Trophoblast cell (in vitro differentiated cells and primary cell): ENCODE results near the gene GAB2.

Experiments used
- DNase-seq, 2 donors: peaks; one replicate each; pipeline ENCODE4 v3.0.0-alpha.2; 2016
- H2AFZ ChIP-seq: 2 replicates; pipeline ENCODE4 v1.6.1; 2013; ENCODE audit warnings: low read length, moderate library complexity, mild to moderate bottlenecking; ENCODE audit not compliant: insufficient read depth, poor library complexity
- H2AK5ac ChIP-seq: 2 replicates; pipeline ENCODE4 v1.6.1; 2013; ENCODE audit warnings: mild to moderate bottlenecking, low read length
- H2BK120ac ChIP-seq: 2 replicates; pipeline ENCODE4 v1.6.1; 2013; ENCODE audit warnings: low read length, mild to moderate bottlenecking, moderate library complexity; ENCODE audit not compliant: insufficient read depth, poor library complexity
- H2BK12ac ChIP-seq: 2 replicates; pipeline ENCODE4 v1.6.1; 2013; ENCODE audit warnings: mild to moderate bottlenecking, low read length, moderate library complexity
- H2BK5ac ChIP-seq: 2 replicates; pipeline ENCODE4 v1.6.1; 2013; ENCODE audit warnings: low read length, low read depth, moderate library complexity, mild to moderate bottlenecking; ENCODE audit not compliant: poor library complexity
- H3K14ac ChIP-seq: 2 replicates; pipeline ENCODE4 v1.6.1; 2013; ENCODE audit warnings: mild to moderate bottlenecking, low read length
- H3K18ac ChIP-seq: 2 replicates; pipeline ENCODE4 v1.6.1; 2013; ENCODE audit warnings: mild to moderate bottlenecking, low read length
- H3K23ac ChIP-seq: 2 replicates; pipeline ENCODE4 v1.6.1; 2013; ENCODE audit warnings: low read length
- H3K27ac ChIP-seq: 2 replicates; pipeline ENCODE4 v1.5.1; 2013; ENCODE audit warnings: low read depth, mild to moderate bottlenecking, inconsistent platforms, low read length, moderate library complexity
- H3K27me3 ChIP-seq: 2 replicates; pipeline ENCODE4 v1.6.1; 2013; ENCODE audit warnings: inconsistent platforms, mild to moderate bottlenecking, low read length, moderate library complexity; ENCODE audit not compliant: insufficient read depth
- H3K36me3 ChIP-seq, 2 experiments: 1 replicate in 1 of 2; 2 replicates in 1 of 2; pipeline ENCODE4 v1.6.1; 2013; ENCODE audit warnings: low read length in 2 of 2, mild to moderate bottlenecking in 2 of 2, moderate library complexity in 1 of 2; ENCODE audit not compliant: insufficient read depth in 2 of 2, control insufficient read depth in 1 of 2
- H3K4ac ChIP-seq: 2 replicates; pipeline ENCODE4 v1.6.1; 2013; ENCODE audit warnings: low read depth, mild to moderate bottlenecking, low read length, moderate library complexity
- H3K4me1 ChIP-seq, 2 experiments: 1 replicate in 1 of 2; 2 replicates in 1 of 2; pipeline ENCODE4 v1.6.1; 2013; ENCODE audit warnings: low read length in 2 of 2, mild to moderate bottlenecking in 2 of 2, moderate library complexity in 1 of 2; ENCODE audit not compliant: insufficient read depth in 2 of 2, control insufficient read depth in 1 of 2
- H3K4me2 ChIP-seq: 2 replicates; pipeline ENCODE4 v1.6.1; 2013; ENCODE audit warnings: inconsistent platforms, mild to moderate bottlenecking, low read length, moderate library complexity
- H3K4me3 ChIP-seq: 2 replicates; pipeline ENCODE4 v1.5.1; 2013; ENCODE audit warnings: mild to moderate bottlenecking, low read depth, low read length, inconsistent platforms
- H3K79me1 ChIP-seq: one replicate; pipeline ENCODE4 v1.6.1; 2013; ENCODE audit warnings: low read length
- H3K79me2 ChIP-seq: 2 replicates; pipeline ENCODE4 v1.6.1; 2013; ENCODE audit warnings: low read length, mild to moderate bottlenecking; ENCODE audit not compliant: control insufficient read depth, insufficient read depth, poor library complexity
- H3K9ac ChIP-seq: 2 replicates; pipeline ENCODE4 v1.6.1; 2013; ENCODE audit warnings: mild to moderate bottlenecking, low read length
- H3K9me3 ChIP-seq: 2 replicates; pipeline ENCODE4 v1.6.1; 2013; ENCODE audit warnings: low read depth, mild to moderate bottlenecking, control low read depth, inconsistent platforms, low read length; ENCODE audit not compliant: insufficient read depth
- H4K12ac ChIP-seq: 2 replicates; pipeline ENCODE4 v1.6.1; 2013; ENCODE audit warnings: low read depth, mild to moderate bottlenecking, low read length, moderate library complexity
- H4K8ac ChIP-seq: 2 replicates; pipeline ENCODE4 v1.6.1; 2013; ENCODE audit warnings: low read depth, mild to moderate bottlenecking, low read length, moderate library complexity
- H4K91ac ChIP-seq: one replicate; pipeline ENCODE4 v1.6.1; 2013; ENCODE audit warnings: low read depth, mild to moderate bottlenecking, low read length, moderate library complexity
- WGBS: extraction: QIAGEN DNeasy Blood & Tissue Kit; methylation state at CpG from one replicate; pipeline ENCODE4 v1.1.7; 2013; ENCODE audit warnings: missing lambda C conversion rate; ENCODE audit not compliant: insufficient read length, insufficient coverage; ENCODE audit errors: extremely low coverage; 5-methylcytosine and 5-hydroxymethylcytosine counted together

The GAB2 gene

DNA sequence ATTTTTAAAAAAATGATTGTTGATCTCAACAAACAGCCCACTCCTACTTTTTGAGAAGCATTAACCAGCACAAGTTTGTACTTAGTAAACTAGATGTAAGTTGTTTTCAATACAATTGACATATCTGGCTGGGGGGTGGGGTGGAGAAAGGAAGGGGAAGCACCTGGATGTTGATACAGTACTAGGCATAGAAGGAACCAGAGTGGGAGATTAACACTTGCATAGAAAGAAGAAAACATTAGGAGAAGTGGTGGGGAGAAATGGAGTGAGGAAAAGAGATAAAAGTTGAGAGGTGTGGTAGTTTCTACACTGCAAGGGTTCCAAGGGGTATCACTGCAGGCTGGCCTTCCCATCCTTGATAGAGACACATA lies 10.6 kb upstream of the GAB2 start:
- H4K12ac ChIP-seq = no peak overlapping the region
- no peaks in the 10 kb centered on the region for H3K36me3 ChIP-seq

DNA sequence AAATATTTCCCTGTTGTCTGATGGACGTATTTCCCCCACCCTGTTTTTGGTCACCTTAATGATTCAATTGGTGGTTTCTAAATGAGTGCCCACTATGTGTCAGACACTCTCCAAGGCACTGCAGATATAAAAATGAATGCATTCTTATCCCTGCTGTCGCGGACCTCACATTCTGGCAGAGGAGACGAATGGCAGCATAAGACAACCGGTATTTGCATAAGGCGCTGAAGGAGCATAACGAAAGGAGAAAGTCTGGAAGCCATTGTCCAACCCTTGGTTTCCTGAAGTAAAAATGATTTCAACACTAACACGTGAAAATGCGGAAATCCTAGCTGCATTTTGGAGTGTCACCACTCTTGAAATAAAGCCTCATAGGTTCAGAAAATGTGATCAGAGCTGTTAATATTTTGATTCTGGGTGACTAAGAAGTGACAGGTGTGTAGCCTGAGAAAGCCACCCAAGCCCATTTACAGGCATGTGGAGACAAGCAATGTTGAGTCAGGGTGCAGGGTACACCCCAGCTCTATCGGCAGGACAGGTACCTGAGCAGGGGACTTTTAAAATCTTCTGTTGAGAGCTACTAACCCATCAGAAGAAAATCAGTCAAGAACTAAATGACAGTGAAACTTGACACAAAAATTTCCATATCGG lies 10.1 kb upstream of the GAB2 start:
- no peak overlapping the region for H4K8ac ChIP-seq
- H3K36me3 ChIP-seq = no peaks in the 10 kb centered on the region
- H3K18ac ChIP-seq = no peak overlapping the region
- peak overlapping the region; percentile 24 for H2BK12ac ChIP-seq
- H3K4me1 ChIP-seq = peaks cover 7 to 17% of the 10 kb centered on the region in 2 experiments
- H3K23ac ChIP-seq = no peak overlapping the region
- H3K9ac ChIP-seq = no peak overlapping the region
- peaks cover 2% of the 10 kb centered on the region for H3K79me2 ChIP-seq
- H2BK120ac ChIP-seq = peak overlapping the region; percentile 17
- no CpG with 5 or more reads among the region's 11 CpGs for WGBS
- no peak overlapping the region for H3K27ac ChIP-seq
- H3K9me3 ChIP-seq = no peaks in the 10 kb centered on the region
- H3K4me3 ChIP-seq = no peak overlapping the region
- peaks cover 20% of the 10 kb centered on the region for H3K79me1 ChIP-seq
- H4K91ac ChIP-seq = peak overlapping the region; percentile 35
- no peak overlapping the region for H4K12ac ChIP-seq
- DNase-seq = no peak
- no peaks in the 10 kb centered on the region for H3K27me3 ChIP-seq
- no peak overlapping the region for H2AFZ ChIP-seq
- H3K14ac ChIP-seq = peak overlapping the region; percentile 28
- H3K4me2 ChIP-seq = no peak overlapping the region
- H2BK5ac ChIP-seq = no peak overlapping the region
- H2AK5ac ChIP-seq = peak overlapping the region; percentile 15
- no peak overlapping the region for H3K4ac ChIP-seq

More for the DNA sequence above, 10.6 kb upstream of the GAB2 start:
- Histone ChIP-seq H3K23ac (no peak overlapping the region), H3K4me2 (no peak overlapping the region), H3K4me1 (peaks cover 7 to 17% of the 10 kb centered on the region in 2 experiments), H3K18ac (no peak overlapping the region), H4K8ac (no peak overlapping the region), H3K79me1 (peaks cover 20% of the 10 kb centered on the region), H2BK12ac (peak overlapping the region; percentile 30), H2BK5ac (no peak overlapping the region), H3K27ac (no peak overlapping the region), H2BK120ac (peak overlapping the region; percentile 59), H3K79me2 (peaks cover 2% of the 10 kb centered on the region), H3K4me3 (no peak overlapping the region), H3K9ac (no peak overlapping the region), H3K9me3 (no peaks in the 10 kb centered on the region), H2AFZ (no peak overlapping the region), H3K14ac (no peak overlapping the region), H2AK5ac (no peak overlapping the region), H3K4ac (no peak overlapping the region), H4K91ac (no peak overlapping the region), H3K27me3 (no peaks in the 10 kb centered on the region)
- no peak for DNase-seq

DNA sequence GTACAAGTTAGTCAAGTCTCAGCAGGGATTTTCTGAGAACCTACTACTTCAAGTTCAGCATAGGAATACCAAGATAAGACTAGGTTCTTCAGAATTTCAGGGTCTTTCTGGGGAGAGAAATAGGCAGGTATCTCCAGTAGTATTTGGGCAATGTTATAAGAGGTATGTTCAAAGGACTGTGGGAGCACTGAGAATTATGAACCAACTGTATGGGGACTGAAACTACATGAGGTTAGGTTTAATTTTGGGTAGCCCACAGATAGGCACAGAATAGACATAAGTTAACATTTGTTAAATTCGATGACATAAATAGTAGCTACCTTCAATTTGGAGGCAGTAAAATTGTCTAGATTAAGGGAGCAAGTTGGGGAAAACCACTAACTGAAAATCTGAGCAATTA lies 9.2 kb upstream of the GAB2 start:
- Histone ChIP-seq H3K4ac (no peak overlapping the region), H3K4me2 (no peak overlapping the region), H2BK120ac (no peak overlapping the region), H3K14ac (no peak overlapping the region), H4K12ac (no peak overlapping the region), H2AK5ac (no peak overlapping the region), H3K9ac (no peak overlapping the region), H3K4me3 (no peak overlapping the region), H2BK12ac (no peak overlapping the region), H3K23ac (no peak overlapping the region), H3K79me1 (peaks cover 16% of the 10 kb centered on the region), H3K18ac (no peak overlapping the region), H3K9me3 (no peaks in the 10 kb centered on the region), H3K27me3 (no peaks in the 10 kb centered on the region), H3K79me2 (no peaks in the 10 kb centered on the region), H3K36me3 (no peaks in the 10 kb centered on the region), H4K91ac (no peak overlapping the region), H3K4me1 (peaks cover 4 to 14% of the 10 kb centered on the region in 2 experiments), H2BK5ac (no peak overlapping the region), H4K8ac (no peak overlapping the region), H2AFZ (no peak overlapping the region), H3K27ac (no peak overlapping the region)
- no CpG with 5 or more reads among the region's 1 CpG for WGBS
- DNase-seq = no peak

GRCh38 chr11:78425399-78426070 lies 7.9 kb upstream of the GAB2 start:
- peak overlapping the region; percentile 41 for H2BK120ac ChIP-seq
- peaks cover 14% of the 10 kb centered on the region for H3K79me1 ChIP-seq
- no peak overlapping the region for H2AFZ ChIP-seq
- no peaks in the 10 kb centered on the region for H3K36me3 ChIP-seq
- no CpG with 5 or more reads among the region's 4 CpGs for WGBS
- no peak overlapping the region for H3K4ac ChIP-seq
- H3K4me3 ChIP-seq = no peak overlapping the region
- no peak overlapping the region for H2AK5ac ChIP-seq
- no peaks in the 10 kb centered on the region for H3K27me3 ChIP-seq
- no peak overlapping the region for H3K18ac ChIP-seq
- no peak overlapping the region for H2BK12ac ChIP-seq
- H4K8ac ChIP-seq = no peak overlapping the region
- no peak for DNase-seq
- H4K12ac ChIP-seq = no peak overlapping the region
- no peaks in the 10 kb centered on the region for H3K9me3 ChIP-seq
- H3K9ac ChIP-seq = no peak overlapping the region
- no peak overlapping the region for H2BK5ac ChIP-seq
- H3K4me2 ChIP-seq = no peak overlapping the region
- no peak overlapping the region for H4K91ac ChIP-seq
- peaks cover 6 to 20% of the 10 kb centered on the region in 2 experiments for H3K4me1 ChIP-seq
- no peaks in the 10 kb centered on the region for H3K79me2 ChIP-seq
- H3K27ac ChIP-seq = no peak overlapping the region
- no peak overlapping the region for H3K14ac ChIP-seq
- no peak overlapping the region for H3K23ac ChIP-seq
